Measurements from ENCODE around the gene RASSF5.
A peak's percentile ranks its signal among the peaks of the same experiment; 100 is the strongest.

- TF ChIP-seq, protein P1, sequence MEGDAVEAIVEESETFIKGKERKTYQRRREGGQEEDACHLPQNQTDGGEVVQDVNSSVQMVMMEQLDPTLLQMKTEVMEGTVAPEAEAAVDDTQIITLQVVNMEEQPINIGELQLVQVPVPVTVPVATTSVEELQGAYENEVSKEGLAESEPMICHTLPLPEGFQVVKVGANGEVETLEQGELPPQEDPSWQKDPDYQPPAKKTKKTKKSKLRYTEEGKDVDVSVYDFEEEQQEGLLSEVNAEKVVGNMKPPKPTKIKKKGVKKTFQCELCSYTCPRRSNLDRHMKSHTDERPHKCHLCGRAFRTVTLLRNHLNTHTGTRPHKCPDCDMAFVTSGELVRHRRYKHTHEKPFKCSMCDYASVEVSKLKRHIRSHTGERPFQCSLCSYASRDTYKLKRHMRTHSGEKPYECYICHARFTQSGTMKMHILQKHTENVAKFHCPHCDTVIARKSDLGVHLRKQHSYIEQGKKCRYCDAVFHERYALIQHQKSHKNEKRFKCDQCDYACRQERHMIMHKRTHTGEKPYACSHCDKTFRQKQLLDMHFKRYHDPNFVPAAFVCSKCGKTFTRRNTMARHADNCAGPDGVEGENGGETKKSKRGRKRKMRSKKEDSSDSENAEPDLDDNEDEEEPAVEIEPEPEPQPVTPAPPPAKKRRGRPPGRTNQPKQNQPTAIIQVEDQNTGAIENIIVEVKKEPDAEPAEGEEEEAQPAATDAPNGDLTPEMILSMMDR (conservative IDR thresholded peaks at IDR 0.05; ENCODE audit: low read depth in 2 of 2) = peak; percentile 98 to 99
- no peak for TF ChIP-seq EZH2 (IDR thresholded peaks at IDR 0.05; ENCODE audit: low read depth, unreplicated experiment)
- TF ChIP-seq ZNF331 (CRISPR knock-in tag; IDR thresholded peaks at IDR 0.05; ENCODE audit: low read depth) = no peak
- TF ChIP-seq POLR2AphosphoS5 (IDR thresholded peaks at IDR 0.05; ENCODE audit: low read depth) = no peak
- TF ChIP-seq CREB1 (CRISPR knock-in tag; IDR thresholded peaks at IDR 0.05; ENCODE audit: low read depth) = no peak
- no peak for TF ChIP-seq JUNB (IDR thresholded peaks at IDR 0.05; ENCODE audit: unreplicated experiment)
- no peak for TF ChIP-seq EZH2phosphoT487 (IDR thresholded peaks at IDR 0.05; ENCODE audit: unreplicated experiment)
- TF ChIP-seq, protein P2, sequence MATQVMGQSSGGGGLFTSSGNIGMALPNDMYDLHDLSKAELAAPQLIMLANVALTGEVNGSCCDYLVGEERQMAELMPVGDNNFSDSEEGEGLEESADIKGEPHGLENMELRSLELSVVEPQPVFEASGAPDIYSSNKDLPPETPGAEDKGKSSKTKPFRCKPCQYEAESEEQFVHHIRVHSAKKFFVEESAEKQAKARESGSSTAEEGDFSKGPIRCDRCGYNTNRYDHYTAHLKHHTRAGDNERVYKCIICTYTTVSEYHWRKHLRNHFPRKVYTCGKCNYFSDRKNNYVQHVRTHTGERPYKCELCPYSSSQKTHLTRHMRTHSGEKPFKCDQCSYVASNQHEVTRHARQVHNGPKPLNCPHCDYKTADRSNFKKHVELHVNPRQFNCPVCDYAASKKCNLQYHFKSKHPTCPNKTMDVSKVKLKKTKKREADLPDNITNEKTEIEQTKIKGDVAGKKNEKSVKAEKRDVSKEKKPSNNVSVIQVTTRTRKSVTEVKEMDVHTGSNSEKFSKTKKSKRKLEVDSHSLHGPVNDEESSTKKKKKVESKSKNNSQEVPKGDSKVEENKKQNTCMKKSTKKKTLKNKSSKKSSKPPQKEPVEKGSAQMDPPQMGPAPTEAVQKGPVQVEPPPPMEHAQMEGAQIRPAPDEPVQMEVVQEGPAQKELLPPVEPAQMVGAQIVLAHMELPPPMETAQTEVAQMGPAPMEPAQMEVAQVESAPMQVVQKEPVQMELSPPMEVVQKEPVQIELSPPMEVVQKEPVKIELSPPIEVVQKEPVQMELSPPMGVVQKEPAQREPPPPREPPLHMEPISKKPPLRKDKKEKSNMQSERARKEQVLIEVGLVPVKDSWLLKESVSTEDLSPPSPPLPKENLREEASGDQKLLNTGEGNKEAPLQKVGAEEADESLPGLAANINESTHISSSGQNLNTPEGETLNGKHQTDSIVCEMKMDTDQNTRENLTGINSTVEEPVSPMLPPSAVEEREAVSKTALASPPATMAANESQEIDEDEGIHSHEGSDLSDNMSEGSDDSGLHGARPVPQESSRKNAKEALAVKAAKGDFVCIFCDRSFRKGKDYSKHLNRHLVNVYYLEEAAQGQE (IDR thresholded peaks at IDR 0.05; ENCODE audit: unreplicated experiment) = no peak
- TF ChIP-seq ZNF114 (CRISPR knock-in tag; IDR thresholded peaks at IDR 0.05) = no peak
These were observed 76.6 kb downstream of the RASSF5 start for GRCh38 chr1:206583707-206584648.
